Kidney (tissue), 14 donors: Measurements from ENCODE around the gene CCNC. TPM values are rescaled to one million over a fixed set of nuclear protein-coding genes. Genes with fewer than 3 reads are reported as not detected.

Source experiments
- DNase-seq, 5 donors: peaks; one replicate each; pipeline ENCODE4 v3.0.0-alpha.2; 2013 to 2020
- FAIRE-seq: peaks from 2 replicates; lab custom pipeline; 2012; peaks lifted over from hg19 to GRCh38; lab: Jason Lieb, UNC
- H3K27ac ChIP-seq, 2 donors: one replicate each; pipeline ENCODE4 v1.7.0; 2013; ENCODE audit warnings: low read depth in 2 of 2, low read length in 2 of 2, inconsistent platforms in 1 of 2
- H3K27me3 ChIP-seq: one replicate; pipeline ENCODE4 v1.7.1; 2013; ENCODE audit warnings: low read length, inconsistent platforms; ENCODE audit not compliant: control insufficient read depth, insufficient read depth
- H3K36me3 ChIP-seq, 3 donors: one replicate each; pipeline versions ENCODE4 v1.7.0 to v1.7.1; 2013; ENCODE audit warnings: low read length in 3 of 3, control low read depth in 1 of 3, inconsistent platforms in 1 of 3; ENCODE audit not compliant: insufficient read depth in 3 of 3, control insufficient read depth in 2 of 3
- H3K4me1 ChIP-seq, 3 donors: one replicate each; pipeline versions ENCODE4 v1.7.0 to v1.7.1; 2013; ENCODE audit warnings: low read length in 3 of 3, inconsistent platforms in 1 of 3, low read depth in 1 of 3; ENCODE audit not compliant: control insufficient read depth in 2 of 3, insufficient read depth in 2 of 3
- H3K4me3 ChIP-seq, 3 donors: one replicate each; pipeline versions ENCODE4 v1.7.0 to v1.8.1; 2013; ENCODE audit warnings: low read length in 3 of 3, control low read depth in 1 of 3, inconsistent platforms in 1 of 3
- H3K9ac ChIP-seq, 3 donors: one replicate each; pipeline versions ENCODE4 v1.7.0 to v1.7.1; 2013; ENCODE audit warnings: low read length in 3 of 3, control low read depth in 1 of 3, inconsistent platforms in 1 of 3
- H3K9me3 ChIP-seq, 3 donors: one replicate each; pipeline versions ENCODE4 v1.7.0 to v1.7.1; 2013; ENCODE audit warnings: low read length in 3 of 3, control low read depth in 1 of 3, inconsistent platforms in 1 of 3; ENCODE audit not compliant: control insufficient read depth in 2 of 3, insufficient read depth in 1 of 3
- intact Hi-C: fragments of 100-400 bp; cut with DNase I; formaldehyde crosslinking; loops from one replicate; pipeline ENCODE4 v1.11.1; 2022
- polyA plus RNA-seq: library from polyadenylated mRNA; stranded (reverse); fragments of 350-450 nt; fragmentation: Illumina TruSeq; extraction: RNeasy Lipid Tissue Mini Kit (QIAGEN cat#74804); gene quantifications from one replicate; pipeline ENCODE4 v1.2.3, GENCODE V29; 2014; ENCODE audit warnings: low read depth, low replicate concordance; ENCODE audit not compliant: insufficient read depth
- total RNA-seq: library from RNA; stranded (reverse); fragmentation: NEBNext Ultra II Directional; extraction: Animal tissue kit (Norgen Biotek cat#: 25700); gene quantifications from one replicate; pipeline ENCODE4 v1.2.1, GENCODE V29; 2021
- TF ChIP-seq, protein P1 (sequence below): IDR thresholded peaks from 3 replicates; pipeline ENCODE4 v1.5.1; 2012; ENCODE audit warnings: mild to moderate bottlenecking, moderate library complexity, borderline replicate concordance; ENCODE audit not compliant: insufficient read depth; ENCODE audit errors: extremely low read depth
- donor health status: control.
- donor health status: control.
- donor health status: control.
- donor health status: control.
- donor health status: control.
- donor health status: DM: yes; HTN: yes; CAD: no.
- donor health status: Normal renal cell carcinoma (clear cell type).

CCNC gene
- total and polyA plus RNA-seq, 2 donors from 2014 or later, result 51.4 to 55.9 TPM

DNA sequence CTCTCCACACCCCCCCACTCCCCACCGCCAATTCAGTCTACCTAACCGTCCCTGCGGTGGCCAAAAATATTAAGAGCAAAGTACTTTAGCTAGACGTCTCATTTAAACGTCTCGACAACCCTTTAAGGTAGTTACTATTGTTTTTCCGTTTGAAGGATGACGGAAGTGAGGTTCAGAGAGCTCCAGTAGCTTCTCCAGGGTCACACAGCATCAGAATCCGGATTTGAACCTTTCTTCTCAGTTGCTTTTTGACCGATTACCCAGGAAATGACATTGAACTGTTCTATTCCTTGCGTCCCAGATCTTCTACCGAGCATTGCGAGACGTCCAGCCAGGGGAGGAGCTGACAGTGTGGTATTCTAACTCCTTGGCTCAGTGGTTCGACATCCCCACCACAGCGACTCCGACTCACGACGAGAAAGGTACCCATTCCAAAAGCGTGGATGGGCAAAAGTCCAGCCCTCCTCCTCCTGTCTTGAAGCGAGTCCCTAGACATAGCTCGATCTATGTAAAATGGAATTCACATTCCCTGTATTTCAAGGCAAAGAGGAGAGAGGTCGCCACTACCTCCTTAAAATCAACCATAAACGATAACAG, 40.5 kb upstream of the CCNC start:
- no peak overlapping the region for H3K4me3 ChIP-seq
- peaks cover 86% of the 10 kb centered on the region for H3K27me3 ChIP-seq
- no peak overlapping the region for H3K9ac ChIP-seq
- FAIRE-seq, result no peak
- no peak overlapping the region for H3K27ac ChIP-seq
- TF ChIP-seq, protein P1, sequence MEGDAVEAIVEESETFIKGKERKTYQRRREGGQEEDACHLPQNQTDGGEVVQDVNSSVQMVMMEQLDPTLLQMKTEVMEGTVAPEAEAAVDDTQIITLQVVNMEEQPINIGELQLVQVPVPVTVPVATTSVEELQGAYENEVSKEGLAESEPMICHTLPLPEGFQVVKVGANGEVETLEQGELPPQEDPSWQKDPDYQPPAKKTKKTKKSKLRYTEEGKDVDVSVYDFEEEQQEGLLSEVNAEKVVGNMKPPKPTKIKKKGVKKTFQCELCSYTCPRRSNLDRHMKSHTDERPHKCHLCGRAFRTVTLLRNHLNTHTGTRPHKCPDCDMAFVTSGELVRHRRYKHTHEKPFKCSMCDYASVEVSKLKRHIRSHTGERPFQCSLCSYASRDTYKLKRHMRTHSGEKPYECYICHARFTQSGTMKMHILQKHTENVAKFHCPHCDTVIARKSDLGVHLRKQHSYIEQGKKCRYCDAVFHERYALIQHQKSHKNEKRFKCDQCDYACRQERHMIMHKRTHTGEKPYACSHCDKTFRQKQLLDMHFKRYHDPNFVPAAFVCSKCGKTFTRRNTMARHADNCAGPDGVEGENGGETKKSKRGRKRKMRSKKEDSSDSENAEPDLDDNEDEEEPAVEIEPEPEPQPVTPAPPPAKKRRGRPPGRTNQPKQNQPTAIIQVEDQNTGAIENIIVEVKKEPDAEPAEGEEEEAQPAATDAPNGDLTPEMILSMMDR, result no peak
- DNase-seq, result no peak
- intact Hi-C loops, result no loop called here
- H3K9me3 ChIP-seq, result no peaks in the 10 kb centered on the region
- H3K36me3 ChIP-seq, result no peaks in the 10 kb centered on the region
- H3K4me1 ChIP-seq, result peaks cover 0 to 8% (median 0%) of the 10 kb centered on the region in 3 donors

DNA sequence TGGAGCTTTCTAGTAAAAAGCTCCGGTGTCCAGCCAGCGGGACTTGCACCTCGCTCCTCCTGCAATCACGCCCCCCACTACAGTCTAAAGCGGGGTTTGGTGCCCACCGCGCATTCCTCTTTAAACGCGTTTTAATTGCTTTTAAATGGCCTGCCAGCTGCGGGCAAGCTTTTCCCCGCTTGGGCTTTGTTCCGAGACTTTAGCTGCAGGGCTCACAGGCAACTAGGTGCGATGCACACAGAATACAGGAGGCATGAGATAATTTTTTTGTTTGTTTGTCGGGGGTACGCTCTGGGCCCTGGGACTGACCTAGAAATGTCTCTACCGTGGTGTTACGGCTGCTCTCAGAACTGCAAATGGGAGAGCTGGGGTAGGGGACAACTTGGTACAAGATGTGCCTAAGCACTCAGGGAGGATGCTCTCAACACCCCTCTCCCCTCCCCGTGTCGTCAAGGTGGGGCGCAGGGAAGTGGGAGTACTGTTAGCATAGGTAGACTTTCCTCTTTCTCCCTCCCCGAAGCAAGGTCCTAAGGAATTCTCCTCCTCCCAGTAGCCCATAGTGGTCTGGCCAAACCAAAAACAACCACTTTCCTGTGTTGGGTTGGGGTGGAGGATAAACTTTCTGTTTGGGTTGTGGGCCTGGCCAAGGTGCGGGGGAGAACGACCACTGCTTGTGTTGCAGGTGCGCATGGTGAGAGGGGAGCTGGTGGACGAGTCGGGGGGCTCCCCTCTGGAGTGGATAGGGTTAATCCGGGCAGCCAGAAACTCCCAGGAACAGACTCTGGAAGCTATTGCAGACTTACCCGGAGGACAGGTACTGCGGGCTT, 39.8 kb upstream of the CCNC start:
- Histone ChIP-seq H3K9me3 (no peaks in the 10 kb centered on the region), H3K4me1 (peaks cover 0 to 9% (median 0%) of the 10 kb centered on the region in 3 donors), H3K27me3 (peaks cover 92% of the 10 kb centered on the region), H3K27ac (no peak overlapping the region), H3K36me3 (no peaks in the 10 kb centered on the region), H3K4me3 (no peak overlapping the region), H3K9ac (no peak overlapping the region)
- FAIRE-seq (no peak), DNase-seq (no peak)
- intact Hi-C loops, result no loop called here
- TF ChIP-seq, protein P1, result no peak

DNA sequence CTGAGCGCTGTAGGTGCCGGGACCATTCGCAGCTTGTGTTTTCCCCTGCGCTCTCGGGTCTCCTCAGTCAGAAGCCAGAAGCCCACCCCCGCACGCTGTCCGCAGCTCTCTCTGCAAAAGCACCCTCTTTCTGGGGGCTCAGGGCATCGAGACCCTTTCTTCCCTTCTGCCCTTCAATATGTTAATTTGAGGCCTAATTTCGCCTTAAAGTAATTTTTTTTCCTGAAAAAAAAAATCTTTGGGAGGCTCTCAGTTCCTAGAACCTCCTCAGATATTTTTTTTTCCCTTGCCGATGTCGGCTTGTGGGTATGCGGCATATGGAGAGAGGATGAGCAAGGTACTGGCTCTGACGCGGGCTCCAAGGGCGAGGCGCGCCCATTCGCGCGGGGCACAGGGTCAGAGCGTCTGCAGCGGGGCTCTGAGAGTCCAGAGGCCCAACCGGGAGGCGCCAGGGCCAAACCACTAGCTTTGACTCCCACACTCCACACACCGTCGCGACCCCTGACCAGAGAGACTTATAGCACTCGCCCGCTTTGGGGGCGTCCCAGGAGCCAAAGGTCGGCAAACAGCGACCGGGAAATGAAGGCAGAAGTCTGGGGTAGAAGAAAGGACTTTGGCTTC, 39.1 kb upstream of the CCNC start:
- no peak overlapping the region for H3K9ac ChIP-seq
- no peaks in the 10 kb centered on the region for H3K36me3 ChIP-seq
- peaks cover 0 to 5% (median 0%) of the 10 kb centered on the region in 3 donors for H3K4me1 ChIP-seq
- no peak for DNase-seq
- intact Hi-C loops, result no loop called here
- TF ChIP-seq, protein P1, result no peak
- H3K27me3 ChIP-seq, result peaks cover 93% of the 10 kb centered on the region
- H3K27ac ChIP-seq, result no peak overlapping the region
- no peak for FAIRE-seq
- H3K9me3 ChIP-seq, result no peaks in the 10 kb centered on the region
- no peak overlapping the region for H3K4me3 ChIP-seq
